ENCODE measurements around the gene PPP6R3. TPM values are rescaled to one million over a fixed set of nuclear protein-coding genes. Genes with fewer than 3 reads are reported as not detected.

PPP6R3 gene
- total RNA-seq, 1 experiment from 2014 or later, result 129 TPM

GRCh38 chr11:68527585-68527984 is 67.0 kb downstream of the PPP6R3 start:
- TF ChIP-seq CTCF (conservative IDR thresholded peaks at IDR 0.05) (no peak), EZH2 (IDR thresholded peaks at IDR 0.05; ENCODE audit: low read depth) (no peak)
- peaks cover 45% of the 10 kb centered on the region for H4K20me1 ChIP-seq (ENCODE audit: insufficient read depth)
- peaks cover 74% of the 10 kb centered on the region for H3K79me2 ChIP-seq (ENCODE audit: low read depth)
- no peaks in the 10 kb centered on the region for H3K4me1 ChIP-seq (replicated peaks; ENCODE audit: insufficient read depth)
- H2AFZ ChIP-seq, result no peak overlapping the region
- no peak for DNase-seq
- H3K9me2 ChIP-seq (ENCODE audit: insufficient read depth), result no peaks in the 10 kb centered on the region
- peaks cover 51% of the 10 kb centered on the region for H3K36me3 ChIP-seq (ENCODE audit: low read depth)
- H3K27ac ChIP-seq, result no peak overlapping the region
- peaks cover 13% of the 10 kb centered on the region; the same call in 1 of the 2 replicates for H3F3A ChIP-seq (ENCODE audit: insufficient read depth, low read depth)
- peaks cover 4% of the 10 kb centered on the region; the same call in 1 of the 2 replicates for H3K9me3 ChIP-seq (ENCODE audit: insufficient read depth, low read depth)
- no peak overlapping the region for H3K4me2 ChIP-seq
- CTCF ChIA-PET, result no interaction called here
- POLR2A ChIA-PET (ENCODE audit: unreplicated experiment), result interaction anchor here (0.6 kb wide), 1 partner anchor 426 kb away, joined by 3 read pairs; no protein-coding TSS in a partner anchor
- H3K4me3 ChIP-seq, result no peak overlapping the region
- intact Hi-C loops (cut with micrococcal nuclease; ENCODE audit: unreplicated experiment), result no loop called here
- no peaks in the 10 kb centered on the region for H3K27me3 ChIP-seq (ENCODE audit: insufficient read depth, low read depth)
- BruUV-seq (replicated peaks), result no TSS peak

- Histone ChIP-seq H3K27ac (no peak overlapping the region), H3K9me3 (ENCODE audit: insufficient read depth, low read depth) (peaks cover 4% of the 10 kb centered on the region; the same call in 1 of the 2 replicates), H3F3A (ENCODE audit: insufficient read depth, low read depth) (peaks cover 13% of the 10 kb centered on the region; the same call in 1 of the 2 replicates), H2AFZ (no peak overlapping the region), H3K79me2 (ENCODE audit: low read depth) (peaks cover 74% of the 10 kb centered on the region), H3K27me3 (ENCODE audit: insufficient read depth, low read depth) (no peaks in the 10 kb centered on the region), H3K4me2 (no peak overlapping the region), H3K4me1 (replicated peaks; ENCODE audit: insufficient read depth) (no peaks in the 10 kb centered on the region), H4K20me1 (ENCODE audit: insufficient read depth) (peaks cover 46% of the 10 kb centered on the region), H3K36me3 (ENCODE audit: low read depth) (peaks cover 42% of the 10 kb centered on the region), H3K4me3 (no peak overlapping the region), H3K9me2 (ENCODE audit: insufficient read depth) (no peaks in the 10 kb centered on the region)
- intact Hi-C loops (cut with micrococcal nuclease; ENCODE audit: unreplicated experiment), result no loop called here
- POLR2A ChIA-PET (ENCODE audit: unreplicated experiment), result interaction anchor here (0.7 kb wide), 1 partner anchor 62 kb away, joined by 6 read pairs; no protein-coding TSS in a partner anchor
- no TSS peak for BruUV-seq (replicated peaks)
- TF ChIP-seq EZH2 (IDR thresholded peaks at IDR 0.05; ENCODE audit: low read depth), result no peak
- no peak for TF ChIP-seq CTCF (conservative IDR thresholded peaks at IDR 0.05)
- CTCF ChIA-PET, result no interaction called here
- DNase-seq, result no peak
These were observed 68.1 kb downstream of the PPP6R3 start for GRCh38 chr11:68528630-68529029.

- no peak overlapping the region for H2AFZ ChIP-seq
- BruUV-seq (replicated peaks), result no TSS peak
- intact Hi-C loops (cut with micrococcal nuclease; ENCODE audit: unreplicated experiment), result no loop called here
- TF ChIP-seq CTCF (conservative IDR thresholded peaks at IDR 0.05) (no peak), EZH2 (IDR thresholded peaks at IDR 0.05; ENCODE audit: low read depth) (no peak)
- H3K36me3 ChIP-seq (ENCODE audit: low read depth), result peaks cover 26% of the 10 kb centered on the region; the same call in 1 of the 2 replicates
- ChIA-PET CTCF (no interaction called here), POLR2A (ENCODE audit: unreplicated experiment) (interaction anchor here (0.7 kb wide), 1 partner anchor 23 kb away, joined by 5 read pairs; no protein-coding TSS in a partner anchor)
- no peaks in the 10 kb centered on the region for H3K9me3 ChIP-seq (ENCODE audit: insufficient read depth, low read depth)
- no peaks in the 10 kb centered on the region for H3K9me2 ChIP-seq (ENCODE audit: insufficient read depth)
- H3K79me2 ChIP-seq (ENCODE audit: low read depth), result peaks cover 83% of the 10 kb centered on the region
- no peak overlapping the region for H3K27ac ChIP-seq
- no peaks in the 10 kb centered on the region for H3K27me3 ChIP-seq (ENCODE audit: insufficient read depth, low read depth)
- peaks cover 13% of the 10 kb centered on the region; the same call in 1 of the 2 replicates for H3F3A ChIP-seq (ENCODE audit: insufficient read depth, low read depth)
- DNase-seq, result no peak
- no peak overlapping the region for H3K4me2 ChIP-seq
- no peaks in the 10 kb centered on the region for H3K4me1 ChIP-seq (replicated peaks; ENCODE audit: insufficient read depth)
- H3K4me3 ChIP-seq, result no peak overlapping the region
- peaks cover 57% of the 10 kb centered on the region for H4K20me1 ChIP-seq (ENCODE audit: insufficient read depth)
These were observed 70.7 kb downstream of the PPP6R3 start for GRCh38 chr11:68531129-68531693.
